Uterus (tissue), 2 donors: ENCODE data around the gene MYO18B.

Experiments used
- POLR2A ChIP-seq, 2 donors: fragments of 450-650 bp; IDR thresholded peaks; one replicate each; pipeline ENCODE4 v1.6.1; 2016; ENCODE audit warnings: antibody characterized with exemption in 2 of 2, mild to moderate bottlenecking in 1 of 2, moderate library complexity in 1 of 2
- TF ChIP-seq, protein P1 (sequence below), 4 experiments: fragments of 200-600 bp in 2 of 4; fragments of 450-650 bp in 2 of 4; sonication (generic) in 2 of 4; IDR thresholded peaks; one replicate each; pipeline ENCODE4 v1.5.1; 2016 to 2019; ENCODE audit warnings: antibody characterized with exemption in 4 of 4, mild to moderate bottlenecking in 2 of 4, moderate library complexity in 1 of 4

DNA sequence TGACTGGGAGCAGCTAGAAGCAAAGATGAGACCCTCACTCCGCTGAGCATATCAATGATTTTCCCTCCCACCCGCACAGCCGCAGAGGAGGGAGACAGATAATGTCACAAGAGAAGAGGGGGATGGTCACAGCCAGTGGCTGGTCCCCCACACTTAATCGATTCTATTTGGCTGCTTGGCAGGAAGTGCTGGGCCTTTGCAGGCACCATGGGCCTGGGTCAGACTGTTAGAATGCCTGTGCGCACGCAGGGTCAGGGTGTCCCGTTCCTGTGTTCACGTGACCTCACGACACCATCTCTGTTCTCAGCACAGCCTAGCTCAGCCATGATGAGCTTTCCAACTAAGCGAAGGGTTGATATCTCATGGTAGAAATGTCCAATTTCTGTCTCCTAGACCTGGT is 107.0 kb downstream of the MYO18B start:
- TF ChIP-seq, protein P1, sequence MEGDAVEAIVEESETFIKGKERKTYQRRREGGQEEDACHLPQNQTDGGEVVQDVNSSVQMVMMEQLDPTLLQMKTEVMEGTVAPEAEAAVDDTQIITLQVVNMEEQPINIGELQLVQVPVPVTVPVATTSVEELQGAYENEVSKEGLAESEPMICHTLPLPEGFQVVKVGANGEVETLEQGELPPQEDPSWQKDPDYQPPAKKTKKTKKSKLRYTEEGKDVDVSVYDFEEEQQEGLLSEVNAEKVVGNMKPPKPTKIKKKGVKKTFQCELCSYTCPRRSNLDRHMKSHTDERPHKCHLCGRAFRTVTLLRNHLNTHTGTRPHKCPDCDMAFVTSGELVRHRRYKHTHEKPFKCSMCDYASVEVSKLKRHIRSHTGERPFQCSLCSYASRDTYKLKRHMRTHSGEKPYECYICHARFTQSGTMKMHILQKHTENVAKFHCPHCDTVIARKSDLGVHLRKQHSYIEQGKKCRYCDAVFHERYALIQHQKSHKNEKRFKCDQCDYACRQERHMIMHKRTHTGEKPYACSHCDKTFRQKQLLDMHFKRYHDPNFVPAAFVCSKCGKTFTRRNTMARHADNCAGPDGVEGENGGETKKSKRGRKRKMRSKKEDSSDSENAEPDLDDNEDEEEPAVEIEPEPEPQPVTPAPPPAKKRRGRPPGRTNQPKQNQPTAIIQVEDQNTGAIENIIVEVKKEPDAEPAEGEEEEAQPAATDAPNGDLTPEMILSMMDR (IDR thresholded peaks at IDR 0.05): no peak
- TF ChIP-seq POLR2A (IDR thresholded peaks at IDR 0.05): no peak
